T47D (cell line): Measurements from ENCODE around the gene PRR3.

Experiments
- DNase-seq, 2 experiments: peaks; one replicate each; pipeline versions ENCODE4 v3.0.0 to v3.0.0-alpha.2; 2011 to 2012; ENCODE audit warnings: low read depth in 1 of 2, low spot score in 1 of 2
- JUND ChIP-seq: IDR thresholded peaks from 2 replicates; pipeline ENCODE4 v1.6.1; 2012; ENCODE audit warnings: low read depth
- in situ Hi-C: cut with HindIII; loops from 2 replicates; pipeline ENCODE4 v1.10.0; 2016; ENCODE audit warnings: low sequenced_read_pairs, low pct_unique_long_range_greater_than_20kb

Gene PRR3

DNA sequence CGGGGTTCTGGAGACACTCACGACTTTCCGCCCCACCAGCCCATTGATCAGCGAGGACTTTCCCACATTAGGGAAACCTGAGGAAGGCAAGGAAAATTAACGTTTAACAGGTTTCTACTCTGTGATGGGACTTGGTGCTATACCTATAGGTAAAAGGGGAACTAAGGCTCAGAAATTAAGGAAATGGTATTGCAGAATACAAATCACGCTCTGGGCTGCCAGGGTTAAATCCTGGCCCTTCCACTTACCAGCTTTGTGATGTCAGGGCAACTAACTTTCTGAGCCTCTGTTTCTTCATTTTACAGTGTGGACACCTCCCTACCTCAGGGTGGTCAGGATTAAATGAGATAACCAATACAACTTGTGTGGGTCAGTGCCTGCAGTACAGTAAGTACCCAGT, 9.6 kb upstream of the PRR3 start:
- DNase-seq: no peak
- no peak for TF ChIP-seq JUND
- in situ Hi-C loops: no loop called here

DNA sequence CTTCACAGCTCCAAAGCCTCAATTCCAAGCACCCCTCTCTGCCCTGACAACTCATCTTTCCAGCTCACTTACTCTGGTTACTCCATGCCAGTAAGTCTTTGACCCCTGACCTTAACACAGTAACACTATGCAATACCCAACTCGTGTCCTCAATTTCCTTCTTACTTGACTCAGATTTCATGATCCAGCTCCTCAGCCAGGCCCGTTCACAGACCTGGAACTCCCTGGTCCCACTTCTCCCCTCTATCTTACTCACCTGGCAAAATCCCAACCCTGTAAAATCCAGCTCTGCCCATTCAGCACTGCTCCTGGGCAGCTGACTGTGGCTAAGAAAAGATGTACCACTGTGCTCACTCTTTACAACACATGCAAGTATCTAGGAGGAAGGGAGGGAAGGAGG, 8.7 kb upstream of the PRR3 start:
- no peak for TF ChIP-seq JUND
- in situ Hi-C loops: no loop called here
- DNase-seq: no peak

DNA sequence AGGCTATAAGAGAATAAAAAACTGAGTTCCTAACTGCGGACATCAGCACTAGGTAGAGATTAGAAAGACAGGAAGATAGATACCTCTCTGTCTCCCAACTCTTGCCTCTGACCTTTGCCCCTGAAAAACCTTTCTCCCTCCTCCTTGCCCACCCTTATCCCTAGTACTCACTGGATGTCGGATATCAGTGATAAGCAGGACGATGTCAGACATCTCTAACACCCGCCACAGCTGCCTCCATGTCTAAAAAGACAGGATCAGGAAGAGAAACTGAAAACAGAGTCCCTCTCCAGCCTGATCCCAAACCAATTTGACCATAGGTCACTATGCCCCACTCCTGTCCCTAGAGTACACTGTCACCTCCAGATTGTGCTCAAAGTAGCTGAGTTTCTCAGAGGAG, 2.7 kb upstream of the PRR3 start:
- in situ Hi-C loops: no loop called here
- no peak for DNase-seq
- no peak for TF ChIP-seq JUND

DNA sequence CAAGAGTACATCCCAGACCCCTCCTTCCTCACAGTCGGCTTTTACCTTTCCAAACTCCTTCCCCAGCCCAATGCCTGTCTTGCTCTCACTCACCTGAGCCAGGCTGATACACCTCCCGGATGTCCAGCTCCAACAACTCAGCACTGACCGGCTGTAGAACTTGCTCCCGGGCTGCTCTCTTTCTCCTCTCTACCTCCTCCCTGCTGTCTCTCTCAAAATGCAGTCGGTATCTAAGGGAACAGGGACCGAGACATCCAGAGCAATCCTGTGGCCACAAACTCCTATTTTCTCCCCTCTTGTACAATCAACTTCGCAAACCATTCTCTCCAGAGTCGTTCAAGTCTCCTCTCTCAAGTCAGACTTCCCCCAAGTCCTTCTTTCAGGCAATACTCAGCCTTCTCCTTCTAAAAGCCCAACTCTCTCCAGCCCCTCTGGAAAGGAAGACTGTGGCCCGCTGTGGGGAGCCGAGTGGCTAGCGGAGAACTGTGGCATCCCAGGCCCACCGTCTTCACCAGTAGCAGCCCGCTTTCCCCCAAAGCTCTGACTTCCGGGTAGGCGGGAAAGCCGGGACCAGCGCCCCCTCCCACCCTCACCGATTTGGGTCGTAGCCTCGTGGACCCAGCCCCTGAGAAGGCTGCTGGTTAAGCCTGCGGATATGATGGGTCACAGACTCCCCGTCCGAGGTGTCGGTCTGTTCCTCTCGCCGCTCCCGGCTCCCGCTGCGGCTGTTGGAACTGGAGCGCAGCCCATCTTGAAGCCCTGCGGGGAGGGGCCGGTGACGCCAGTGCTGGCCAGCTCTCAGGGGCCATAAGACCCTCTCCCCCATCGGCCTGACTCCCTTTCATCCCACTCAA, 1.9 kb upstream of the PRR3 start:
- DNase-seq: no peak
- in situ Hi-C loops: no loop called here
- TF ChIP-seq JUND: no peak

DNA sequence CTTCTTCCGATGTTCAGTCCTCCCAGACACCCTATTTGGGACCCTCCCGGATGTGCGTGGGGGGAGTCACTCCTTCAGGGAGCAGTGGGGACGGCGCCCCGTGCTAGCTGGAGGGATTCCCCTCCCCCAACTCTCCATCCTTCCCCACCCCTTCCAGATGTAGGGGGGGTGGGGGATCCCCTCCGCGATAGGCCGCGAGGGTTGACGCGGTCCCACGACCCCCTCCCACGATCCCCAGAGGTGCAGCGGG, 1.4 kb upstream of the PRR3 start:
- DNase-seq: no peak
- no peak for TF ChIP-seq JUND
- in situ Hi-C loops: no loop called here

DNA sequence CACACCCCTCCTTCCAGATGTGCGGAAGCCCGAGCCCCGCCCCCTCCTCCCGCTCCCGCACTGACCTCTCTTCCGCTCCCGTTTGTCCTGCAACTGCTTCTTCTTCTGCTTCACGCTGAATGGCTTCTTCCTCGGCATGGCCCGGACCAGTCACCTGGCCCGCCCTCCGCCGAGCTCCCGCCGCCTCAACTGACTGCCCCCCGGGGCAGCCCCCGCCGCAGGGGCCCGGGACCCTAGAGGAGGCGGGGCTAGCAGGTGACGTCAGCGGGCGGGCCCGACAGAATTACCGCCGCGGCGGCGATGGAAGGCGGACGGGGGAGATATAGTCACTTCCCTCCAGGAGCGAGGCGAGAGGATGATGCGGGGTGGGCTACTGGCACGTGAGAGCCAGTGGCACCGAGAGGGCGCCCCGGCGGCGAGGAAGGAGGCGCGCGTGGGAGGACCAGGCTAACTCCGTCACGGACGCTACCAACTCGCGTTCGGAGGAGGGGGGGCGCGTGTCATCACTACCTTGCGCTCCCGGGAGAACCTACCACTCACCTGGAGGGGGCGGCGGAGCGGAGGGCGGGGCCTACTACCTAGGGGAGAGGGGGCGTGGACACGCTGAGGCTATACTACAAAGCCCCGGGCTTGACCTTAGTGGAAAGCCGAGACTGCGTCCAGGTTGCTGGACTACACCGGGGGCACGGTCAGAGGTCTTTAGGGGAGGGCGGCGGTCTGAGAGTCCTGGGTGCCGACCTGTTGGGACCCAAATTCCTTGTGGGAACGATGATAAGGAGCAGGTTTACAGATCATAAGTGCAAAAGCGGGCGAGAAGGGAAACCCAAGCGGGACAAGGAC, 809 bp upstream of the PRR3 start, which contains the start of gene GNL1:
Gene GNL1 (minus strand): TSS at position 424 of the 840 bp plus-strand sequence. CDS start 286 bp downstream, at position 138.
- TF ChIP-seq JUND: no peak
- in situ Hi-C loops: no loop called here
- peak; percentile 87 to 99 for DNase-seq

DNA sequence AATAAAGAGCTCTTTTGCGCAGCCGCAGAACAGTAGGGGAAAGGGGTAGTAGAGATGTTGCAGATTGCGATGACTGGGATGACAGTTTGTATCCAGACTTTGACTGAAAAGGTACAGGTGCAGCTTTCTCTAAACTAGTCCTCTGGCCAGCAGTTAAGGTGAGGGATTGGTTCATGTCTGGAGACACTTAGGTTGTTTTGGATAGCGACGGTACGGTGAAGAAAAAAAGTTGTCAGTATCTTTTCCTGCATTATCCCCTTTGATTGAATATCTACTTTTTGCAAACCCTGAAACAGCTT, 537 bp downstream of the PRR3 start:
- in situ Hi-C loops: no loop called here

DNA sequence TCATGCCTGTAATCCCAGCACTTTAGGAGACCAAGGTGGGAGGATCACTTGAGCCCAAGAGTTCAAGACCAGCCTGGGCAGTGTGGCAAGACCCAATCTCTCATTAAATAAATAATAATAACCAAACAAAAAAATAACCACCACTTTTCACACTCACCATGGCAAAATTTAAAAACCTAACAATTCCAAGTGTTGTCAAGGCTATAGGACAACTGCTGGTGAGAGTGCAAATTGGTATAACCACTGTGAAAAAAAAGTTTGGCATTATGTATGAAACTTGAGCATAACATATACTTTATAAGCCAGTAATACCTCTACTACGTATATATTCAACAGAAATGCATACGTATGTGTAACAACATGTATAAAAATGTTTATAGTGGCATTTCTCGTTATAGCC, 3.8 kb downstream of the PRR3 start:
- in situ Hi-C loops: no loop called here
- TF ChIP-seq JUND: no peak
- DNase-seq: no peak

More for the DNA sequence above, 537 bp downstream of the PRR3 start:
- no peak for TF ChIP-seq JUND
- DNase-seq: no peak

DNA sequence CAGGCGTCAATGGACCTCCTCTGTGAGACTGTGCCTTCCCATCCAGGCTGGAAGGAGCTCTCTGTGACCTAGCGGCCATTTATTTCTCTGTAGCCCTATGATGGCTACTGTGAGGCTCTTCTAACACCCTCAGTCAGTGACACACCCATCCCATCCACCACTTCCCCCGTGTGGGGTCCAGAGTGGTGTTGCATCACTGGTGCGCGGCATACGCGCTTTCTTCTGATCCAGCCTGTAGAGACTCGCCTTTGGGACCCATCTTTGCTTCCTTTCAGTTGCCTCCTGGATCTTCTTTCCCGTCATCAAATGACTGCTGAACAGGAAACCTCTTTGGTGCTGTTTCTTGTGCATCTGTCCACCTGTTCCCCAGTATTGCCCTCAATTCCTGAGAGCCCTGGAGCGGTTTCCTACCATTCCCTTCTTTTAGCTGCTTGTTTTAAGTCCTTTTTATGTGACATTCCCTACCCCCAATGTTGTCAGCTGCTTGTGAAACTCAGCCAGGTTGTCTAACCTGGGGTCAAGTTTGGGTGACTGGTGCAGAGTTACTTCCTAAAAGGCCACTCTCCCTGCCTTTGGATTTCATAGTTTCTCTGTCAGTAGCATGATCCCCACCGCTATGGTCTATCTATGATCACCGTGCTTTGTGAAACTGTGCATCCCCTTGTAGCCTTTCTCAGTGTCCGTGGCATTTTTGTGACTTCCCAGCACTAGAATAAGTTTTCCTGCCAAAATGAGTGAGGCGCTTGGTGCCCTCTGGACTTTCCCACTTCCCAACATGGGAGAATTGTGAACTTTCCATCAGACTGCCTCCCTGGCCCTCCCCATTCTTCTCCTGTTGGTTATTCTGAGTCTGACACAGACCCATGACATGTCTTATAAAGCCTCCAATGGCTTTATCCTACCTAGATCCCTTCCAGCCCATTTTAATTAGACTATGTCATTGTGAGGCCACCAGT, 5.7 kb downstream of the PRR3 start:
- no peak for TF ChIP-seq JUND
- in situ Hi-C loops: no loop called here
- no peak for DNase-seq

DNA sequence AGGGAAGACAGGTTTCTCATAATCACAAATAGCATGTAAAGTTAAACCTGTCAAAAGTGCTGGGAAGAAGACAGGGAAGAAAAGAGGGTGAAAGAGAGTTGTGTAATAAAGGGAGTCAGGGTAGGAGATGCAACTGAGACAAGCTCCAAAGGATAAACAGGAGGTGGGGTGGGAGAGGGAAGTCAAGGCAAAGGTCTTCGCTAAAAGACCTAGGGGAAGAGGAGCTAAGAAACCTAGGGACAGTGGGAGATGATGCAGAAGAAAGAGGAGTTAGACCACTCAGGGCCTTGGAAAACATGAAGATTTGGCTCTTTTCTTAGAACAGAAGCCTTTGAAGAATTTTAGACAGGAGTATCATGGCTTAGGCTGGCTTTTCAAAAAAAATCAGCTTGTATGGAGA, 7.0 kb downstream of the PRR3 start:
- in situ Hi-C loops: no loop called here
- DNase-seq: no peak
- no peak for TF ChIP-seq JUND

DNA sequence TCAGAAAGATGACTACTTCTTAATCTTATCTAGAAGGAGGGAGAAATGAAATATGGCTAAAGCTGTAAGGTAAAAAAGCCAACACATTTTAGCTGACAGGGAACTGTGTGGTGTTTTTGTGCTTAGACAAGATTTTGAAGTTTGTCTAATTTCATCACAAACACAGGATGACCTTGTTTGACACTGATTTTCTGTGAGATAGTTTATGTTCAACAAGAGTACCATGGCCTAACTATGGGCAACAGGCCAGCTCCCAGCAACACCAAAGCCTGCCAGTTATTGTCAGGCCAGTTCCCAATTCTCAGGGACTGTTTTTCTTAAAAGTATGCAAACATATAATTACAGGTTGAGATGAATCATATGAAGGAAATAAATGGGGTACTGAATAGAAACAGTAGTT, 8.7 kb downstream of the PRR3 start:
- no peak for DNase-seq
- in situ Hi-C loops: no loop called here
- TF ChIP-seq JUND: no peak

DNA sequence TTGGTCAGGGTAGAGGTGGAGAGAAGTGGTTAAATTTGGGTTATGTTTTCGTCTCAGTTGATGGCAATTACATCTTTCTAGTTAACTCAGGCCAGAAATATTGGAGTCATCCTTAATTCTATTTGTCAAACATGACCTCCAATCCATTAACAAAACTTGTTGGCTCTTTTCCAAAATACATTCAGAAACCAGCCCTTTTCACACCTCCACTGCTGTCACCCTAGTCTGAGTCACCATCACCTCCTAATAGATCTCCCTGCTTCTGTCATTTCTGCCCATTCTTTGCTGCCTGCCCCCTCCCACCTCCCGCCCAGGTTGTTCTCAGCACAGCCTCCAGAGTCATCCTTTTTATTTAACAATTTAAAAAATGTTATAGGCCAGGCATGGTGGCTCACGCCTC, 11.2 kb downstream of the PRR3 start:
- DNase-seq: no peak
- no peak for TF ChIP-seq JUND
- in situ Hi-C loops: no loop called here
